Stimulated activated memory B cell treated with anti-CD40 and anti-IgM and Interleukin-4, amounts not matched to agents 10 μg/mL and 1 μg/mL and 100 μg/mL, for 72 hours (primary cell): ENCODE measurements around the gene AGBL5.

Source experiments
- ATAC-seq: fragments of 150-1000 bp; cut with Tn5 transposase; 2 replicates; pipeline ENCODE4 v1.10.0; 2021
- H3K27ac Mint-ChIP-seq: one replicate; pipeline ENCODE4 v1.8.0; 2022; ENCODE audit warnings: mild to moderate bottlenecking, mixed read lengths
- H3K27me3 Mint-ChIP-seq: one replicate; pipeline ENCODE4 v1.8.0; 2022; ENCODE audit warnings: mixed read lengths
- H3K36me3 Mint-ChIP-seq: one replicate; pipeline ENCODE4 v1.8.0; 2022; ENCODE audit warnings: mixed read lengths
- H3K4me1 Mint-ChIP-seq: one replicate; pipeline ENCODE4 v1.8.0; 2022; ENCODE audit warnings: mixed read lengths
- H3K4me3 Mint-ChIP-seq: one replicate; pipeline ENCODE4 v1.8.0; 2022; ENCODE audit warnings: mild to moderate bottlenecking, moderate library complexity, mixed read lengths
- H3K9me3 Mint-ChIP-seq: one replicate; pipeline ENCODE4 v1.8.0; 2022; ENCODE audit warnings: mixed read lengths

The AGBL5 gene

GRCh38 chr2:27050996-27051901, at the start of gene AGBL5:
TSS of gene AGBL5 (plus strand) at chr2:27051668. CDS start at chr2:27052959, 1,291 bp downstream.
- H3K36me3 Mint-ChIP-seq = peaks cover 21% of the 10 kb centered on the region
- peak within 1 kb of the TSS; percentile 91 for H3K27ac Mint-ChIP-seq
- H3K4me3 Mint-ChIP-seq = peak within 1 kb of the TSS; percentile 87

DNA sequence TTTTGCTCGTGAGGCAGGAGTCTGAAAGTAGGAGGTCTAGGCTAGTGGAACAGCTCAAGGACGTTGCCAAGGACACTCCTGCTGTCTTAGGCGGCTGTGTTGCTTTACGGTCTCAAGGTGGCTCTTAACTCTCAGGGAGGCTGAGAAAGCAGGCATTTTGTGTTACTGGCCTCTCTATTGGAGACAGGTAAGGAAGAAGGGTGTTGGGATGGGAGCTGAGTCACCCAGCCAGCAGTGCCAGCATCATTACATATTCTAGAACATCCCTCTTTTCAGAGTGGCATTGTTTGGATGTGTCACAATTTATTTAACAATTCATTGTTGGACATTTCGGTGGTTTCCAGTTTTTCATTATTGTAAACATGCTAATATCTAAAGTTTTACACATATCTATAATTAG, 49.5 kb upstream of the AGBL5 start:
- no peak for ATAC-seq
- Mint-ChIP-seq H3K9me3 (no peaks in the 10 kb centered on the region), H3K27me3 (peaks cover 9% of the 10 kb centered on the region), H3K36me3 (peaks cover 5% of the 10 kb centered on the region), H3K4me1 (peaks cover 14% of the 10 kb centered on the region), H3K27ac (no peak overlapping the region), H3K4me3 (no peak overlapping the region)

More at GRCh38 chr2:27050996-27051901, at the start of gene AGBL5:
- H3K27me3 Mint-ChIP-seq = peaks cover 9% of the 10 kb centered on the region
- peaks cover 35% of the 10 kb centered on the region for H3K4me1 Mint-ChIP-seq
- no peaks in the 10 kb centered on the region for H3K9me3 Mint-ChIP-seq
- peak; percentile 91 for ATAC-seq

DNA sequence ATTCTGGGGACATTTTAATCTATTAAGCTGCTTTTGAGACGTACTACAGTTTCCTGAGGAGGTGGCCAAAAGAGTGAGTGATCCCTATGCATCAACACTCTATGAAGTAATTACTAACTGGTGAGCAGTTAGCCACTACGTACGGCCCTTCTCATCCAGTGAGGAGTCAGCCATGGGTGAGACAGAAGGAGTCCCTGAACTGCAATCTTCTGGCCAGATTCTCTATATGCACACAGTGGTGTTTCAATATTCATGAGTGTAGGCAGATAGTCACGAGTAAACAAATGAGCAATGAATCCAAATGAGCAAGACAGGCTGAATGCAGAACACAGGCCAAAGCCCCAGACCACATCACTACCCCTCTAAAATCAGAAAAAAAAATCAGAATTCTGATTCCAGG, 48.5 kb upstream of the AGBL5 start:
- Mint-ChIP-seq H3K27ac (no peak overlapping the region), H3K4me1 (peaks cover 14% of the 10 kb centered on the region), H3K9me3 (no peaks in the 10 kb centered on the region), H3K36me3 (peaks cover 5% of the 10 kb centered on the region), H3K4me3 (no peak overlapping the region), H3K27me3 (peaks cover 9% of the 10 kb centered on the region)
- ATAC-seq = no peak

DNA sequence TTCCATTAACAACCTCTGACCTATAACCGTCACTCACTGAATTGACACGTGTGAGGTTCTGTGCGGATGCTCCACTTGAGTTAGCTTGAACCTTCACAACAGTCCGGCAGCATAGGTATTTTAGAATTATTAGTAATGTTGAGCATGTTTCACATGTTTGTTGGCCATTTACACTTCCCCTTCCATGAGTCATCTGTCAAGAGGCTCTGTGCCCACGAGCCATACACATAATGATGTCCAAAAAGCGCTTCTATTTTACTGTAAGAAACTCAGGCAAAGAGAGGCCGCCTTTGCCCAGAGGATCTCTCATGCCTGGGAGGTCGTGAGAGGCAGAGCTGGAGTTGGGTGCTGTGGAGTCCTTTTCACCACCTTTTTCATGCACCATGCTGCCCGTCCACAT, 47.6 kb upstream of the AGBL5 start:
- H3K27me3 Mint-ChIP-seq = peaks cover 9% of the 10 kb centered on the region
- ATAC-seq = peak; percentile 71
- no peaks in the 10 kb centered on the region for H3K9me3 Mint-ChIP-seq
- peaks cover 5% of the 10 kb centered on the region for H3K36me3 Mint-ChIP-seq
- H3K4me1 Mint-ChIP-seq = peaks cover 14% of the 10 kb centered on the region
- H3K4me3 Mint-ChIP-seq = no peak overlapping the region
- no peak overlapping the region for H3K27ac Mint-ChIP-seq

DNA sequence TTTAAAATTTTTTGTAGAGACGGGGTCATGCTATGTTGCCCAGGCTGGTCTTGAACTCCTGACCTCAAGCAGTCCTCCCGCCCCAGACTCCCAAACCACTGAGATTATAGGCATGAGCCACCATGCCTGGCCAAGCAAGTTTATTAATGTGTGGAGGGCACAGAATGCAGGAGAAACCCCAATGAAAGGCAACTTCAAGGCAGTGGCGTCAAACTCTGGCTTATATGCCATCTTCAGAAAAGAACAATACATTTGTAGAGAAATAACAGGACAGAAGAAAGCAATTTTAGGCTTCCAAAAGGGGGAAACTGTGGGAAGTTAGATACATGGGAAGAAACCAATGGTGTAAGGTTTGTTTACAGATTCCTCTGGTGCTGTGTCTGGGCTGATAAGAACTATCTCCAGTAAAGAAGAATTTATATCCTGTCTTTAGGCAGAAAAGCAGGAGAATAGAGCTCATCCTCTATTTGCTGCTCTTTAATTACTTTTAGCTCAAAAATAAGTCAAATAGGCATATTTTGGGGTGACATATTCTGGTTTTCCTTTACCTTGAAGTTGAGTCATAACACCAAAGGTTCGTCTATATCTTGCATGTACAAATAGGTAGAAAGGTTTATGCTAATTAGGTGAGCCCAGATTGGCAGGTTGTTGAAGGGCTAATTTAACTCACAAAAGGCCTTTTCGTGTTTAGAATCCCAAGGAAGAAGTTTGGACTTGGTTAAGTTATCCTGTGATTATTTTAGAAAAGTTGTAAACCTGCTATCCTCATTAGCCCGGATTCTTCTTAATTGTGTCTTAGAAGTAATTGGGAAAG, 44.7 kb upstream of the AGBL5 start:
- H3K4me1 Mint-ChIP-seq = peaks cover 8% of the 10 kb centered on the region

GRCh38 chr2:27007416-27008374, 43.8 kb upstream of the AGBL5 start:
- Mint-ChIP-seq H3K4me3 (no peak overlapping the region), H3K27me3 (peaks cover 9% of the 10 kb centered on the region), H3K36me3 (peaks cover 5% of the 10 kb centered on the region), H3K27ac (no peak overlapping the region), H3K4me1 (peaks cover 8% of the 10 kb centered on the region), H3K9me3 (no peaks in the 10 kb centered on the region)
- ATAC-seq = no peak

More for the DNA sequence above, 44.7 kb upstream of the AGBL5 start:
- Mint-ChIP-seq H3K27me3 (peaks cover 9% of the 10 kb centered on the region), H3K36me3 (peaks cover 5% of the 10 kb centered on the region), H3K9me3 (no peaks in the 10 kb centered on the region), H3K27ac (no peak overlapping the region), H3K4me3 (no peak overlapping the region)
- ATAC-seq = no peak

DNA sequence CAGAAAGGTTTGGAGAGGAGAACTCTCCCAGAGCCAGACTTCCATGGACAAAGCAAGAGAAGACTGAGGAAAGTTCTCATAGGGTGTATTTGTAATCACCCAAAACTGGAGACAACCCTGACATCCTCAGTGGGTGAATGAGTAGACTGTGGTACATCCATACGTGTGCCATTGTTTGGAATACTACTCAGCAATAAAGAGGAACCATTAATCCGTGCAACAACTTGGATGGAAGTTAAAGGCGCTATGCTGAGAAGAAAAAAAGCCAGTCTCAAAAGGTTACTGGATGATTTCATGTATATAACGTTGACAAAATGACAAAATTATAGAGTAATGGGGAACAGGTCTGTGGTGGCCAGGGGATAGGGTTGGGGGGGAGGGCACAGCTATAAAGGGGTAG, 42.8 kb upstream of the AGBL5 start:
- Mint-ChIP-seq H3K9me3 (no peaks in the 10 kb centered on the region), H3K36me3 (peaks cover 3% of the 10 kb centered on the region), H3K4me1 (peaks cover 5% of the 10 kb centered on the region), H3K27me3 (peaks cover 5% of the 10 kb centered on the region), H3K4me3 (no peak overlapping the region), H3K27ac (no peak overlapping the region)
- no peak for ATAC-seq

DNA sequence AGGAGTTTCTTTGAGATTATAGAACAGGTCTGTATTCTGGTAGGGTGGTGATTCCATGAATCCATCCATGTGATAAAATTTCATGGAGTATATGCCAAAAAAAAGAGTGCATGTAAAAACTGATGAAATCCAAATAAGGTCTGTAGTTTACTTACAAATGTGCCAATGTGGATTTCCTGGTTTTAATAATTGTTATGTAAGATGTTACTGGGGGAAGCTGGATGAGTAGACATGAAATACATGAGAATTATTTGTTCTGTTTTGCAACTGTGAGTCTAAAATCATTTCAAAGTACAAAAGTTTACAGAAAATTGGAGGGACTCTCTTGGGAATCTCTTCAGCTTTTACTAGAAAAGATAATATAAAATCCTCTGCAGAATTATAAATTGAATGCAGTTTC, 42.4 kb upstream of the AGBL5 start:
- Mint-ChIP-seq H3K27ac (no peak overlapping the region), H3K9me3 (no peaks in the 10 kb centered on the region), H3K4me1 (peaks cover under 1% of the 10 kb centered on the region), H3K27me3 (peaks cover under 1% of the 10 kb centered on the region), H3K36me3 (no peaks in the 10 kb centered on the region), H3K4me3 (no peak overlapping the region)
- ATAC-seq = no peak

DNA sequence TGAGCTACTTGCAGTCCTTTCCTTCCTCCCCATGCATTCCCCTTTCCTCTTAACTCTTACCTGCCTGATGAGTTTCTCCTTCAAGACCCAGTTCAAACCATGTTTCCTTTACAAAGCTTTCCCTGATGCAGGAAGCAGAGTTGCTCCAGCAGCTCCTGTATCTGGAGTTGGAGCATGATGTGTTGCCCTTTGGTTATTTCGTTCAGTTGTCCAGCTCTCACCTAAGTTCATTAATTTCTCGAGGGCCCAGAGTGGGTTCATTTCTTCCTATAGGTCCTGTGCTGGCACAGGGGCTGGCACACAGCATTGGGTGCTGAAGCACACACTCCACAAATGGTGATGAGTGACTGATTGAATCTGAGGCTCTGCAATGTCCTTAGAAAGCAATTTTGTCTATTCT, 41.8 kb upstream of the AGBL5 start:
- no peak overlapping the region for H3K27ac Mint-ChIP-seq

DNA sequence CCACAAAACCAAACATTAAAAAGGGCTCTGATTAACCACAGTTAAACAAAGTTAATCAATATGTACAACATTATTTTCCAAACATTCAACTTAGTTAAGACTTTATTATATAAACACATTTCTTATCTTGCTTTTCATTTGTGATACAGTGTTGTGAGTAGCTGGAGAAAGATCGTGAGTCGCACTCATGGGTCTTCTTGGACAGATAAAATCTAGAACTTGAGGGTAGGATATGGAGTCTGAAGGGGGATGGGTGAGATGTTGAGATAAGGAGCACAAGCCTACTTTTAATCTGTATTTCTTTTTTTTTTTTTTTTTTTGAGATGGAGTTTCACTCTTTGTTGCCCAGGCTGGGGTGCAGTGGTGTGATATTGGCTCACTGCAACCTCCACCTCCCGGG, 41.3 kb upstream of the AGBL5 start:
- no peak overlapping the region for H3K27ac Mint-ChIP-seq
- no peaks in the 10 kb centered on the region for H3K9me3 Mint-ChIP-seq
- H3K27me3 Mint-ChIP-seq = no peaks in the 10 kb centered on the region
- ATAC-seq = no peak
- H3K4me1 Mint-ChIP-seq = no peaks in the 10 kb centered on the region
- no peaks in the 10 kb centered on the region for H3K36me3 Mint-ChIP-seq
- H3K4me3 Mint-ChIP-seq = no peak overlapping the region

More for the DNA sequence above, 41.8 kb upstream of the AGBL5 start:
- no peaks in the 10 kb centered on the region for H3K36me3 Mint-ChIP-seq
- no peaks in the 10 kb centered on the region for H3K27me3 Mint-ChIP-seq
- no peaks in the 10 kb centered on the region for H3K4me1 Mint-ChIP-seq
- ATAC-seq = no peak
- H3K4me3 Mint-ChIP-seq = no peak overlapping the region
- no peaks in the 10 kb centered on the region for H3K9me3 Mint-ChIP-seq

DNA sequence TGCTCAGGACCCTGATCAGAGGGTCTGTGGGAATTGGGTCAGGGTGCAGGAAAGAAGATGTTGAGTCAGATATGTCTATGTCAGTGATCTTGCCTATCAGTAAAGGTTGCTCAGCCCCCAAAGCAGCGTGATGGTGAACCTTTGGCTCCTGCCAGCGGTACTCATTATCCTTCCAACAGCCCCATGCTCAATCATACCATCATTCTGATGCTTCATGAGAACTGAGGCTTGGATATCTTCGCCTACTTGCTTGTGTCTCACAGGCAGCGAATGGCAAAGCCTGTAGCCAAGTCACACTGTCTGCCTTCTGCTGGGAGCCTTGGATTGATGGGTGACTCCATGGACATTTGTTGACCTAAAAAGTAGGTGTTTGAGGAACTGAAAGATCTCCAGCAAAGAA, 37.7 kb upstream of the AGBL5 start:
- no peak for ATAC-seq
- Mint-ChIP-seq H3K4me1 (no peaks in the 10 kb centered on the region), H3K9me3 (no peaks in the 10 kb centered on the region), H3K4me3 (no peak overlapping the region), H3K27me3 (no peaks in the 10 kb centered on the region), H3K27ac (no peak overlapping the region), H3K36me3 (no peaks in the 10 kb centered on the region)

- Mint-ChIP-seq H3K27ac (no peak overlapping the region), H3K4me3 (no peak overlapping the region), H3K4me1 (no peaks in the 10 kb centered on the region), H3K9me3 (no peaks in the 10 kb centered on the region), H3K36me3 (no peaks in the 10 kb centered on the region), H3K27me3 (no peaks in the 10 kb centered on the region)
- no peak for ATAC-seq
Measured at GRCh38 chr2:27014771-27015433, 36.6 kb upstream of the AGBL5 start.

- no peak for ATAC-seq
- no peaks in the 10 kb centered on the region for H3K9me3 Mint-ChIP-seq
- H3K4me1 Mint-ChIP-seq = no peaks in the 10 kb centered on the region
- H3K36me3 Mint-ChIP-seq = no peaks in the 10 kb centered on the region
- H3K27me3 Mint-ChIP-seq = no peaks in the 10 kb centered on the region
- no peak overlapping the region for H3K4me3 Mint-ChIP-seq
- H3K27ac Mint-ChIP-seq = no peak overlapping the region
Measured at GRCh38 chr2:27016801-27017325, 34.6 kb upstream of the AGBL5 start.

DNA sequence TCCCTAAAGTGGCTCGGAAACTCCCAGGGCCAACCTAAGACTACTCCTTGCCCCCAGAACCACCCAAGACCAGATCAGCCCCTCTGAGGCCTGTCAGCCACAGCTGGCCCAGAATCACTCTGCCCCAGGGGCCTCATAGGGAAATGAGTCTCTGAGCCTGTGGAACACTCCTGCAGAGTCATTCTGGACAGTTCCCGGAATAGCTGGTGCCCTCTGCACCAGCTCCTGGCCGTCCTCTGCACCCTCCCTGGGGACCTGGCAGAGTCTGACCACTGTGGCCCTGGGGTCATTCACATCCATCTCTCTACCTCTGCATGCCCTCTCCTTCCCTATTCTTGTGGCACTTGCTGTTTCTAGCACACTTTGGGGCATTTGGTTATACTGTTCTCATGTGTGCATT, 33.3 kb upstream of the AGBL5 start:
- no peak for ATAC-seq
- no peaks in the 10 kb centered on the region for H3K4me1 Mint-ChIP-seq
- no peaks in the 10 kb centered on the region for H3K27me3 Mint-ChIP-seq
- no peak overlapping the region for H3K4me3 Mint-ChIP-seq
- no peaks in the 10 kb centered on the region for H3K9me3 Mint-ChIP-seq
- no peak overlapping the region for H3K27ac Mint-ChIP-seq
- peaks cover 8% of the 10 kb centered on the region for H3K36me3 Mint-ChIP-seq
